Tibial nerve (tissue), 4 donors: Measurements from ENCODE around the gene POP7. TPM values are rescaled to one million over a fixed set of nuclear protein-coding genes. Genes with fewer than 3 reads are reported as not detected.

ENCODE experiments used
- DNase-seq, 2 donors: peaks; one replicate each; pipeline ENCODE4 v3.0.0-alpha.2; 2019; ENCODE audit warnings: low spot score in 2 of 2
- H3K27ac ChIP-seq, 4 donors: fragments of 200-600 bp; sonication (generic) in 3 of 4; one replicate each; pipeline ENCODE4 v1.5.1; 2017 to 2019; ENCODE audit warnings: mild to moderate bottlenecking in 1 of 4
- H3K27me3 ChIP-seq, 2 donors: fragments of 200-600 bp; sonication (generic) in 1 of 2; one replicate each; pipeline versions ENCODE4 v1.5.1 to v1.6.0; 2017 to 2019
- H3K36me3 ChIP-seq, 3 donors: fragments of 200-600 bp; sonication (generic); one replicate each; pipeline ENCODE4 v1.5.1; 2018 to 2019
- H3K4me1 ChIP-seq, 4 donors: fragments of 200-600 bp; sonication (generic) in 3 of 4; one replicate each; pipeline ENCODE4 v1.5.1; 2017 to 2019
- H3K4me3 ChIP-seq, 4 donors: fragments of 200-600 bp; sonication (generic) in 3 of 4; one replicate each; pipeline ENCODE4 v1.5.1; 2017 to 2019; ENCODE audit warnings: mild to moderate bottlenecking in 1 of 4, moderate library complexity in 1 of 4
- H3K9me3 ChIP-seq, 4 donors: fragments of 200-600 bp; sonication (generic) in 3 of 4; one replicate each; pipeline ENCODE4 v1.5.1; 2017 to 2019
- EP300 ChIP-seq, 2 donors: sonication (generic); formaldehyde crosslinking; IDR thresholded peaks; one replicate each; pipeline ENCODE4 v1.6.1; 2017; ENCODE audit warnings: antibody characterized with exemption in 2 of 2, mild to moderate bottlenecking in 1 of 2
- POLR2A ChIP-seq, 2 donors: fragments of 450-650 bp; IDR thresholded peaks; one replicate each; pipeline ENCODE4 v1.6.1; 2017; ENCODE audit warnings: antibody characterized with exemption in 2 of 2, mild to moderate bottlenecking in 2 of 2, moderate library complexity in 2 of 2
- WGBS, 2 donors: methylation state at CpG; one replicate each; pipeline ENCODE4 v1.1.5; 2018; 5-methylcytosine and 5-hydroxymethylcytosine counted together
- total RNA-seq, 4 donors: library from RNA; depleted of rRNA; stranded (reverse); fragments of >200 nt; gene quantifications; one replicate each; pipeline ENCODE4 v1.1.0, GENCODE V29; 2016
- TF ChIP-seq, protein P1 (sequence below), 5 experiments: fragments of 200-600 bp in 3 of 5; fragments of 450-650 bp in 2 of 5; sonication (generic) in 3 of 5; IDR thresholded peaks; one replicate each; pipeline ENCODE4 v1.5.1; 2016 to 2019; ENCODE audit warnings: antibody characterized with exemption in 5 of 5, mild to moderate bottlenecking in 3 of 5, moderate library complexity in 2 of 5

POP7 gene
- total RNA-seq, 4 donors from 2014 or later: 23.1 to 50.7 (median 35.6) TPM

DNA sequence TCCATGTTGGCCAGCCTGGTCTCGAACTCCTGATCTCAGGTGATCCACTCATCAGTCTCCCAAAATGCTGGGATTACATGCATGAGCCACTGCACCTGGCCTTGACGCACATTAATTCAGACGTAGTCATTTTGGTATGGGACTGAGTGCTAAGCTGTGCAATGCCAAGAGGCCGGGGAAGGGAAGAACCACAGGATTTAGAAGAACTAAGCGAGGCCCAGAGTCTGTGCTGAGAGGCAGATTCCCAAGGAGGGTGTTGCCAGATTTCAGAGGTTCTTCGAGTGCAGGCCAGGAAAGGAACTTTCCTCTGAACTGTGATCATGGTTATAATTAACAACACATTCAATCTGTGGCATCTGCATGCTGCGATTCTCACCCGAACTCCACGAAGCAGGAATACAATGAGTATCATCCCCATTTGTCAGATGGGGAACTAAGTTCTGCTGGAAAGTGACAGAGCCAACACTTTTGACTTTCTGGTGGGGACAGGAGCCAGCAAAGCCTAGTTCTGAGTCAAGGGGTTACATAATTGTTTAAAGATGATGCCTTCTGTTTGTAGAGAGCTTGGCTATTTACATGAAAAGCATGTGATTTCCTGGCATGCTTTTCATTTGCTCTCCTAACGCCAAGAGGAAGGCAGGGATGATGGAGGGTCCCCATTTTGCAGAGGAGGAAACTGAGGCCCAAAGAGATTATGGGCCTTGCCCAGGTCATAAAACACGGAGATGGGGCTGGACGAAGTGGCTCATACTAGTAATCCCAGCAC lies 21.3 kb downstream of the POP7 start:
- no peaks in the 10 kb centered on the region for H3K36me3 ChIP-seq
- 58 to 61% methylated on average over 12 of the region's 12 CpGs for WGBS, 2 donors
- no peaks in the 10 kb centered on the region for H3K9me3 ChIP-seq
- H3K4me1 ChIP-seq: peaks cover 0 to 27% (median 0%) of the 10 kb centered on the region in 4 donors
- no peak for DNase-seq
- peaks cover 0 to 17% of the 10 kb centered on the region in 2 donors for H3K27me3 ChIP-seq
- peak overlapping the region in 2 of 4 donors; percentile 22 to 55 for H3K27ac ChIP-seq
- TF ChIP-seq, protein P1, sequence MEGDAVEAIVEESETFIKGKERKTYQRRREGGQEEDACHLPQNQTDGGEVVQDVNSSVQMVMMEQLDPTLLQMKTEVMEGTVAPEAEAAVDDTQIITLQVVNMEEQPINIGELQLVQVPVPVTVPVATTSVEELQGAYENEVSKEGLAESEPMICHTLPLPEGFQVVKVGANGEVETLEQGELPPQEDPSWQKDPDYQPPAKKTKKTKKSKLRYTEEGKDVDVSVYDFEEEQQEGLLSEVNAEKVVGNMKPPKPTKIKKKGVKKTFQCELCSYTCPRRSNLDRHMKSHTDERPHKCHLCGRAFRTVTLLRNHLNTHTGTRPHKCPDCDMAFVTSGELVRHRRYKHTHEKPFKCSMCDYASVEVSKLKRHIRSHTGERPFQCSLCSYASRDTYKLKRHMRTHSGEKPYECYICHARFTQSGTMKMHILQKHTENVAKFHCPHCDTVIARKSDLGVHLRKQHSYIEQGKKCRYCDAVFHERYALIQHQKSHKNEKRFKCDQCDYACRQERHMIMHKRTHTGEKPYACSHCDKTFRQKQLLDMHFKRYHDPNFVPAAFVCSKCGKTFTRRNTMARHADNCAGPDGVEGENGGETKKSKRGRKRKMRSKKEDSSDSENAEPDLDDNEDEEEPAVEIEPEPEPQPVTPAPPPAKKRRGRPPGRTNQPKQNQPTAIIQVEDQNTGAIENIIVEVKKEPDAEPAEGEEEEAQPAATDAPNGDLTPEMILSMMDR (IDR thresholded peaks at IDR 0.05): no peak
- TF ChIP-seq POLR2A (IDR thresholded peaks at IDR 0.05): no peak
- no peak for TF ChIP-seq EP300 (IDR thresholded peaks at IDR 0.05)
- H3K4me3 ChIP-seq: no peak overlapping the region

DNA sequence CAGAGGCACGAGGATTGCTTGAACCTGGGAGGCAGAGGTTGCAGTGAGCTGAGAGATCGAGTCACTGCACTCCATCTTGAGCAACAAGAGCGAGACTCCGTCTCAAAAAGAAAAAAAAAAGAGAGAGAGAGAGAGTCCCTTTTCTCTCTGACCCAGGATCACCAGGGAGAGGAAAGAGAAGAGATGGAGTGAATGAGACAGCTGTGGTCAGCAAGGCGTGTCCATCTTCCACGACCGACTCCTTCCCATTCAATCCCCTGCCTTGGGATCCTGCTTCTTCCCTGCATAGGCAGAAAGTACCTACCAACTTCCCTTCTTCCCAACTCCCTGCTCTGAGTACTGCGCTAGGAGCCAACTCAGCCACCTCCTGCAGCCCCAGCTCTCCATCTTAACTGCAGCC lies 22.3 kb downstream of the POP7 start:
- WGBS, 2 donors: 66 to 68% methylated on average over 8 of the region's 8 CpGs
- Histone ChIP-seq H3K9me3 (no peaks in the 10 kb centered on the region), H3K4me1 (peaks cover 0 to 27% (median 0%) of the 10 kb centered on the region in 4 donors), H3K27me3 (peaks cover 0 to 7% of the 10 kb centered on the region in 2 donors), H3K27ac (no peak overlapping the region), H3K36me3 (no peaks in the 10 kb centered on the region), H3K4me3 (no peak overlapping the region)
- no peak for DNase-seq
- TF ChIP-seq EP300 (IDR thresholded peaks at IDR 0.05) (no peak), POLR2A (IDR thresholded peaks at IDR 0.05) (no peak)
- TF ChIP-seq, protein P1 (IDR thresholded peaks at IDR 0.05): no peak

DNA sequence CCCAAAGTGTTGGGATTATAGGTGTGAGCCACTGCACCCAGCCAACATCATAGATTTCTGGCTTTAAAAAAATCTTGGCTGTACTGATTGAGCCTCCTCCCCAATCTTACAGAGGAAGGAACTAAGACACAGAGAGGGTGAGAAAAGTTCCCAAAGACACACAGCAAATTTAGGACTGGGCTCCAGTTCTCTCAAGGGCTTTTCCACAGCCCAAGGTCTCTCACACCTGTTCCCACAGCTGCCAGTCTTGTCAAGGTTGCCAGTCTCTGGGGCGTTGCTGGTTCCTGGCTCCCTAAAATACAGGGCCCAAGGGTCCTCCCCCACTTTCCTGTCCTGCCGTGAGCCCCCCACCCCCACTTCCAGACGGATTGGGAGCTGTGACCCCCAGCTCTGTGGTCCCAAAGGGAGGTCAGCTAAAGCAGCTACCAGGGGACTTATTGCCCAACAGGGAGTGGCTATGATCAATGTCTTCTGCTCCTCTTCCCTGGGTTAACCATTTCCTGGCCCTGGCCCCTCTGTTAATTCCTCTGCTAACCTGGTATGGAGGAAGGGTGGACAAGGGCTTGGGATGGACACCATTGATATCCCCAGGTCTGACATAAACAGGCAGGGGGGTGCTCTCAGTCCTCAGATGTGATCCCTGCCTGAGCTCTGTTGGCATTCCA lies 24.3 kb downstream of the POP7 start:
- TF ChIP-seq EP300 (IDR thresholded peaks at IDR 0.05) (no peak), POLR2A (IDR thresholded peaks at IDR 0.05) (no peak)
- TF ChIP-seq, protein P1 (IDR thresholded peaks at IDR 0.05): no peak
- H3K4me1 ChIP-seq: peaks cover 0 to 23% (median 0%) of the 10 kb centered on the region in 4 donors
- H3K36me3 ChIP-seq: no peaks in the 10 kb centered on the region
- H3K27me3 ChIP-seq: peaks cover 0 to 6% of the 10 kb centered on the region in 2 donors
- no peak overlapping the region for H3K4me3 ChIP-seq
- DNase-seq: no peak
- WGBS, 2 donors: 16% methylated on average over 3 of the region's 3 CpGs; no CpG with 5 or more reads in 1 of the 2 donors
- no peak overlapping the region for H3K27ac ChIP-seq
- H3K9me3 ChIP-seq: no peaks in the 10 kb centered on the region

DNA sequence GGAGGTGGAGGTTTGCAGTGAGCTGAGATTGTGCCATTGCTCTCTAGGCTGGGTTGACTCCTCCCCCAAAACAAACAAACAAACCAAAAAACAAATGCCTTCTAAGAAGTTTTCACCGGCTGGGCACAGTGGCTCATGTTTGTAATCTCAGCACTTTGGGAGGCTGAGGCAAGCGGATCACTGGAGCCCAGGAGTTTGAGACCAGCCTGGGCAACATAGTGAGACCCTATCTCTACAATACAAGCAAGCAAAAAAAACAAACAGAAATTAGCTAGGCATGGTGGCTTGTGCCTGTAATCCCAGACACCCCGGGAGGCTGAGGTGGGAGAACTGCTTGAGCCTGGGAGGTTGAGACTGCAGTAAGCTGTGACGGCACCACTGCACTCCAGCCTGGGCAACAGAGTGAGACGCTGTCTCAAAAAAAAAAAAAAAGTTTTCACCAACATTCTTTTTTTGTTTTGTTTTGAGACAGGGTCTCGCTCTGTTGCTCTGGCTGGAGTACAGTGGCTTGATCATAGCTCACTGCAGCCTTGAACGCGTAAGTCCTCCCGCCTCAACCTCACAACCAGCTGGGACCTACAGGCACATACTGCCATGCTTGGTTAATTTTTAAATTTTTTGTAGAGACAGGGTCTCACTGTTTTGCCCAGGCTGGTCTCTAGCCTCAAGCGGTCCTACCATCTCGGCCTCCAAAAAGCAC lies 26.2 kb downstream of the POP7 start:
- 76 to 82% methylated on average over 8 to 11 of the region's 11 CpGs for WGBS, 2 donors
- Histone ChIP-seq H3K9me3 (no peaks in the 10 kb centered on the region), H3K4me1 (peaks cover 0 to 7% (median 0%) of the 10 kb centered on the region in 4 donors), H3K4me3 (no peak overlapping the region), H3K27ac (no peak overlapping the region), H3K36me3 (no peaks in the 10 kb centered on the region), H3K27me3 (peaks cover 0 to 6% of the 10 kb centered on the region in 2 donors)
- no peak for TF ChIP-seq POLR2A (IDR thresholded peaks at IDR 0.05)
- no peak for TF ChIP-seq EP300 (IDR thresholded peaks at IDR 0.05)
- TF ChIP-seq, protein P1 (IDR thresholded peaks at IDR 0.05): no peak
- DNase-seq: no peak
